GM23338 (cell line): Measurements from ENCODE around the gene GUCY1B1. TPM values are rescaled to one million over a fixed set of nuclear protein-coding genes. Genes with fewer than 3 reads are reported as not detected.

ENCODE experiments used
- ATAC-seq: fragments of 200-7000 bp; cut with Tn5 transposase; 3 replicates; pipeline ENCODE4 v1.9.1; 2020
- DNase-seq: peaks from one replicate; pipeline ENCODE4 v3.0.0-alpha.2; 2015; ENCODE audit warnings: low spot score
- H2AFZ ChIP-seq: fragments of 200-600 bp; sonication (generic); 2 replicates; pipeline ENCODE4 v1.8.0; 2016; ENCODE audit warnings: antibody characterized with exemption, mild to moderate bottlenecking, moderate library complexity
- H3F3A ChIP-seq: fragments of 200-600 bp; sonication (generic); replicated peaks from 2 replicates; pipeline ENCODE4 v1.8.0; 2017; ENCODE audit warnings: antibody characterized with exemption, mixed run types, low read depth
- H3K27ac ChIP-seq: fragments of 200-600 bp; sonication (generic); 2 replicates; pipeline ENCODE4 v1.6.1; 2016; ENCODE audit warnings: low read depth
- H3K27me3 ChIP-seq: fragments of 200-600 bp; sonication (generic); 2 replicates; pipeline ENCODE4 v1.8.0; 2016; ENCODE audit warnings: mild to moderate bottlenecking, mixed run types, moderate library complexity; ENCODE audit not compliant: insufficient read depth
- H3K36me3 ChIP-seq: fragments of 200-600 bp; sonication (generic); 2 replicates; pipeline ENCODE4 v1.8.0; 2016; ENCODE audit warnings: mild to moderate bottlenecking; ENCODE audit not compliant: insufficient read depth
- H3K4me1 ChIP-seq: fragments of 200-600 bp; sonication (generic); 2 replicates; pipeline ENCODE4 v1.8.0; 2016; ENCODE audit warnings: mild to moderate bottlenecking, moderate library complexity; ENCODE audit not compliant: insufficient read depth
- H3K4me2 ChIP-seq: fragments of 200-600 bp; sonication (generic); 2 replicates; pipeline ENCODE4 v1.7.1; 2017; ENCODE audit warnings: mixed run types
- H3K4me3 ChIP-seq: fragments of 200-600 bp; sonication (generic); 2 replicates; pipeline ENCODE4 v1.6.1; 2016; ENCODE audit warnings: mixed run types
- H3K79me2 ChIP-seq: fragments of 200-600 bp; sonication (generic); replicated peaks from 2 replicates; pipeline ENCODE4 v1.8.0; 2017; ENCODE audit warnings: mild to moderate bottlenecking; ENCODE audit not compliant: insufficient read depth
- H3K9me2 ChIP-seq: fragments of 200-600 bp; sonication (generic); 2 replicates; pipeline ENCODE4 v1.8.0; 2017; ENCODE audit not compliant: insufficient read depth
- H4K20me1 ChIP-seq: fragments of 200-600 bp; sonication (generic); replicated peaks from 2 replicates; pipeline ENCODE4 v1.8.0; 2017; ENCODE audit warnings: mild to moderate bottlenecking; ENCODE audit not compliant: insufficient read depth
- H3K27ac Mint-ChIP-seq: 2 replicates; pipeline ENCODE4 v1.8.0; 2020; ENCODE audit warnings: inconsistent platforms, mild to moderate bottlenecking, moderate library complexity, mixed read lengths
- H3K27me3 Mint-ChIP-seq: 3 replicates; pipeline ENCODE4 v1.8.0; 2022; ENCODE audit warnings: low read depth, mild to moderate bottlenecking, moderate library complexity, mixed read lengths, inconsistent platforms; ENCODE audit not compliant: insufficient read depth, poor library complexity
- H3K36me3 Mint-ChIP-seq: 3 replicates; pipeline ENCODE4 v1.8.0; 2021; ENCODE audit warnings: low read depth, mild to moderate bottlenecking, inconsistent platforms, moderate library complexity, mixed read lengths
- H3K4me1 Mint-ChIP-seq: 3 replicates; pipeline ENCODE4 v1.8.0; 2020; ENCODE audit warnings: mild to moderate bottlenecking, inconsistent platforms, mixed read lengths
- H3K4me3 Mint-ChIP-seq: 3 replicates; pipeline ENCODE4 v1.8.0; 2021; ENCODE audit warnings: moderate library complexity, mild to moderate bottlenecking, inconsistent platforms, mixed read lengths
- H3K9me3 Mint-ChIP-seq: 3 replicates; pipeline ENCODE4 v1.8.0; 2020; ENCODE audit warnings: moderate library complexity, mild to moderate bottlenecking, inconsistent platforms, mixed read lengths
- CREB1 ChIP-seq: fragments of 250-450 bp; sonication (Bioruptor Pico); IDR thresholded peaks from 2 replicates; pipeline ENCODE4 v1.5.0; 2020; ENCODE audit warnings: low read depth, mild to moderate bottlenecking, moderate library complexity
- EZH2 ChIP-seq: fragments of 200-600 bp; sonication (generic); IDR thresholded peaks from one replicate; pipeline ENCODE4 v1.8.0; 2017; ENCODE audit warnings: antibody characterized with exemption, mild to moderate bottlenecking, low read depth; ENCODE audit not compliant: unreplicated experiment
- EZH2phosphoT487 ChIP-seq: fragments of 200-600 bp; sonication (generic); IDR thresholded peaks from one replicate; pipeline ENCODE4 v1.8.1; 2018; ENCODE audit warnings: antibody characterized with exemption; ENCODE audit not compliant: unreplicated experiment
- JUNB ChIP-seq: IDR thresholded peaks from one replicate; pipeline ENCODE4 v1.6.1; 2016; ENCODE audit warnings: antibody characterized with exemption; ENCODE audit not compliant: unreplicated experiment
- POLR2AphosphoS5 ChIP-seq: IDR thresholded peaks from 2 replicates; pipeline ENCODE4 v1.6.1; 2016; ENCODE audit warnings: antibody characterized with exemption, low read depth
- STAT1 ChIP-seq: IDR thresholded peaks from one replicate; pipeline ENCODE4 v1.6.1; 2016; ENCODE audit warnings: antibody characterized with exemption; ENCODE audit not compliant: unreplicated experiment
- ZNF331 ChIP-seq: fragments of 250-450 bp; sonication (Bioruptor Pico); IDR thresholded peaks from 2 replicates; pipeline ENCODE4 v1.5.0; 2020; ENCODE audit warnings: low read depth, mild to moderate bottlenecking, moderate library complexity
- polyA plus RNA-seq: library from polyadenylated mRNA; unstranded; fragments of >200 nt; fragmentation: Nextera tagmentation; extraction: Ambion mirVana; gene quantifications from 2 replicates; pipeline ENCODE4 v1.2.1, GENCODE V29; 2016
- total RNA-seq: library from RNA; depleted of rRNA; stranded (reverse); fragments of >200 nt; shearing (Covaris generic); gene quantifications from 2 replicates; pipeline ENCODE4 v1.2.3, GENCODE V29; 2014
- TF ChIP-seq, protein P1 (sequence below): IDR thresholded peaks from 2 replicates; pipeline ENCODE4 v1.6.1; 2016; ENCODE audit warnings: antibody characterized with exemption
- TF ChIP-seq, protein P2 (sequence below), 2 experiments: fragments of 200-600 bp in 1 of 2; sonication (generic) in 1 of 2; conservative IDR thresholded peaks; 2 replicates each; pipeline versions ENCODE4 v1.5.1 to v1.6.1; 2016 to 2017; ENCODE audit warnings: antibody characterized with exemption in 2 of 2, low read depth in 2 of 2, mild to moderate bottlenecking in 2 of 2, moderate library complexity in 1 of 2
- TF ChIP-seq, protein P3 (sequence below): IDR thresholded peaks from one replicate; pipeline ENCODE4 v1.6.1; 2018; ENCODE audit warnings: antibody characterized with exemption; ENCODE audit not compliant: unreplicated experiment
- TF ChIP-seq, protein P4 (sequence below): fragments of 250-450 bp; sonication (Bioruptor Pico); IDR thresholded peaks from 2 replicates; pipeline ENCODE4 v1.5.0; 2020; ENCODE audit warnings: mild to moderate bottlenecking, moderate library complexity

GUCY1B1 gene
- total and polyA plus RNA-seq, 2 experiments from 2014 or later, result 2.6 to 4.3 TPM

DNA sequence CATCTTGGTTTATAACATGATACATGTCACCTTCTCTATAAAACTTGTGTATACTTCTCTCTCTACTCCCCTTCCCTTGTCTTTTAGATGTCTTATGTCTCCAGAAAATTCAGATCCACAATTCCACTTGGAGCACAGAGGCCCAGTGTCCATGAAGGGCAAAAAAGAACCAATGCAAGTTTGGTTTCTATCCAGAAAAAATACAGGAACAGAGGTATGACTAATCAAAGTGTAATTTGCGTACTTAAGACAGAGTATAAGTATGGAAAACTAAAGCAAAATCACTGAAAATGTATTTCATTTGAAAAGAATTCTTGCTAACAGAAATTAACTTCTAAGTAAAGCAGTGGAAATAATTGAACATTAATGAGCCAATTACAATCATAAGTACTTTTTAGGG lies 46.2 kb downstream of the GUCY1B1 start:
- ATAC-seq (no peak), DNase-seq (no peak)
- Histone ChIP-seq H3F3A (no peaks in the 10 kb centered on the region), H4K20me1 (no peaks in the 10 kb centered on the region), H3K4me2 (no peak overlapping the region), H3K9me2 (no peaks in the 10 kb centered on the region), H3K36me3 (no peaks in the 10 kb centered on the region), H3K27ac (no peak overlapping the region), H2AFZ (no peak overlapping the region), H3K79me2 (no peaks in the 10 kb centered on the region), H3K4me1 (no peaks in the 10 kb centered on the region), H3K4me3 (no peak overlapping the region), H3K27me3 (no peaks in the 10 kb centered on the region)
- Mint-ChIP-seq H3K4me1 (no peaks in the 10 kb centered on the region), H3K9me3 (no peaks in the 10 kb centered on the region), H3K27me3 (no peaks in the 10 kb centered on the region), H3K4me3 (no peak overlapping the region), H3K27ac (no peak overlapping the region), H3K36me3 (no peaks in the 10 kb centered on the region)
- TF ChIP-seq CREB1 (CRISPR knock-in tag) (no peak), STAT1 (no peak), POLR2AphosphoS5 (no peak), JUNB (no peak), EZH2phosphoT487 (no peak), EZH2 (no peak), ZNF331 (CRISPR knock-in tag) (no peak)
- TF ChIP-seq, protein P1, sequence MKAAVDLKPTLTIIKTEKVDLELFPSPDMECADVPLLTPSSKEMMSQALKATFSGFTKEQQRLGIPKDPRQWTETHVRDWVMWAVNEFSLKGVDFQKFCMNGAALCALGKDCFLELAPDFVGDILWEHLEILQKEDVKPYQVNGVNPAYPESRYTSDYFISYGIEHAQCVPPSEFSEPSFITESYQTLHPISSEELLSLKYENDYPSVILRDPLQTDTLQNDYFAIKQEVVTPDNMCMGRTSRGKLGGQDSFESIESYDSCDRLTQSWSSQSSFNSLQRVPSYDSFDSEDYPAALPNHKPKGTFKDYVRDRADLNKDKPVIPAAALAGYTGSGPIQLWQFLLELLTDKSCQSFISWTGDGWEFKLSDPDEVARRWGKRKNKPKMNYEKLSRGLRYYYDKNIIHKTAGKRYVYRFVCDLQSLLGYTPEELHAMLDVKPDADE, result no peak
- TF ChIP-seq, protein P2, sequence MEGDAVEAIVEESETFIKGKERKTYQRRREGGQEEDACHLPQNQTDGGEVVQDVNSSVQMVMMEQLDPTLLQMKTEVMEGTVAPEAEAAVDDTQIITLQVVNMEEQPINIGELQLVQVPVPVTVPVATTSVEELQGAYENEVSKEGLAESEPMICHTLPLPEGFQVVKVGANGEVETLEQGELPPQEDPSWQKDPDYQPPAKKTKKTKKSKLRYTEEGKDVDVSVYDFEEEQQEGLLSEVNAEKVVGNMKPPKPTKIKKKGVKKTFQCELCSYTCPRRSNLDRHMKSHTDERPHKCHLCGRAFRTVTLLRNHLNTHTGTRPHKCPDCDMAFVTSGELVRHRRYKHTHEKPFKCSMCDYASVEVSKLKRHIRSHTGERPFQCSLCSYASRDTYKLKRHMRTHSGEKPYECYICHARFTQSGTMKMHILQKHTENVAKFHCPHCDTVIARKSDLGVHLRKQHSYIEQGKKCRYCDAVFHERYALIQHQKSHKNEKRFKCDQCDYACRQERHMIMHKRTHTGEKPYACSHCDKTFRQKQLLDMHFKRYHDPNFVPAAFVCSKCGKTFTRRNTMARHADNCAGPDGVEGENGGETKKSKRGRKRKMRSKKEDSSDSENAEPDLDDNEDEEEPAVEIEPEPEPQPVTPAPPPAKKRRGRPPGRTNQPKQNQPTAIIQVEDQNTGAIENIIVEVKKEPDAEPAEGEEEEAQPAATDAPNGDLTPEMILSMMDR (conservative IDR thresholded peaks at IDR 0.05; ENCODE audit: low read depth in 2 of 2), result no peak
- TF ChIP-seq, protein P3, sequence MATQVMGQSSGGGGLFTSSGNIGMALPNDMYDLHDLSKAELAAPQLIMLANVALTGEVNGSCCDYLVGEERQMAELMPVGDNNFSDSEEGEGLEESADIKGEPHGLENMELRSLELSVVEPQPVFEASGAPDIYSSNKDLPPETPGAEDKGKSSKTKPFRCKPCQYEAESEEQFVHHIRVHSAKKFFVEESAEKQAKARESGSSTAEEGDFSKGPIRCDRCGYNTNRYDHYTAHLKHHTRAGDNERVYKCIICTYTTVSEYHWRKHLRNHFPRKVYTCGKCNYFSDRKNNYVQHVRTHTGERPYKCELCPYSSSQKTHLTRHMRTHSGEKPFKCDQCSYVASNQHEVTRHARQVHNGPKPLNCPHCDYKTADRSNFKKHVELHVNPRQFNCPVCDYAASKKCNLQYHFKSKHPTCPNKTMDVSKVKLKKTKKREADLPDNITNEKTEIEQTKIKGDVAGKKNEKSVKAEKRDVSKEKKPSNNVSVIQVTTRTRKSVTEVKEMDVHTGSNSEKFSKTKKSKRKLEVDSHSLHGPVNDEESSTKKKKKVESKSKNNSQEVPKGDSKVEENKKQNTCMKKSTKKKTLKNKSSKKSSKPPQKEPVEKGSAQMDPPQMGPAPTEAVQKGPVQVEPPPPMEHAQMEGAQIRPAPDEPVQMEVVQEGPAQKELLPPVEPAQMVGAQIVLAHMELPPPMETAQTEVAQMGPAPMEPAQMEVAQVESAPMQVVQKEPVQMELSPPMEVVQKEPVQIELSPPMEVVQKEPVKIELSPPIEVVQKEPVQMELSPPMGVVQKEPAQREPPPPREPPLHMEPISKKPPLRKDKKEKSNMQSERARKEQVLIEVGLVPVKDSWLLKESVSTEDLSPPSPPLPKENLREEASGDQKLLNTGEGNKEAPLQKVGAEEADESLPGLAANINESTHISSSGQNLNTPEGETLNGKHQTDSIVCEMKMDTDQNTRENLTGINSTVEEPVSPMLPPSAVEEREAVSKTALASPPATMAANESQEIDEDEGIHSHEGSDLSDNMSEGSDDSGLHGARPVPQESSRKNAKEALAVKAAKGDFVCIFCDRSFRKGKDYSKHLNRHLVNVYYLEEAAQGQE, result no peak
- TF ChIP-seq, protein P4, sequence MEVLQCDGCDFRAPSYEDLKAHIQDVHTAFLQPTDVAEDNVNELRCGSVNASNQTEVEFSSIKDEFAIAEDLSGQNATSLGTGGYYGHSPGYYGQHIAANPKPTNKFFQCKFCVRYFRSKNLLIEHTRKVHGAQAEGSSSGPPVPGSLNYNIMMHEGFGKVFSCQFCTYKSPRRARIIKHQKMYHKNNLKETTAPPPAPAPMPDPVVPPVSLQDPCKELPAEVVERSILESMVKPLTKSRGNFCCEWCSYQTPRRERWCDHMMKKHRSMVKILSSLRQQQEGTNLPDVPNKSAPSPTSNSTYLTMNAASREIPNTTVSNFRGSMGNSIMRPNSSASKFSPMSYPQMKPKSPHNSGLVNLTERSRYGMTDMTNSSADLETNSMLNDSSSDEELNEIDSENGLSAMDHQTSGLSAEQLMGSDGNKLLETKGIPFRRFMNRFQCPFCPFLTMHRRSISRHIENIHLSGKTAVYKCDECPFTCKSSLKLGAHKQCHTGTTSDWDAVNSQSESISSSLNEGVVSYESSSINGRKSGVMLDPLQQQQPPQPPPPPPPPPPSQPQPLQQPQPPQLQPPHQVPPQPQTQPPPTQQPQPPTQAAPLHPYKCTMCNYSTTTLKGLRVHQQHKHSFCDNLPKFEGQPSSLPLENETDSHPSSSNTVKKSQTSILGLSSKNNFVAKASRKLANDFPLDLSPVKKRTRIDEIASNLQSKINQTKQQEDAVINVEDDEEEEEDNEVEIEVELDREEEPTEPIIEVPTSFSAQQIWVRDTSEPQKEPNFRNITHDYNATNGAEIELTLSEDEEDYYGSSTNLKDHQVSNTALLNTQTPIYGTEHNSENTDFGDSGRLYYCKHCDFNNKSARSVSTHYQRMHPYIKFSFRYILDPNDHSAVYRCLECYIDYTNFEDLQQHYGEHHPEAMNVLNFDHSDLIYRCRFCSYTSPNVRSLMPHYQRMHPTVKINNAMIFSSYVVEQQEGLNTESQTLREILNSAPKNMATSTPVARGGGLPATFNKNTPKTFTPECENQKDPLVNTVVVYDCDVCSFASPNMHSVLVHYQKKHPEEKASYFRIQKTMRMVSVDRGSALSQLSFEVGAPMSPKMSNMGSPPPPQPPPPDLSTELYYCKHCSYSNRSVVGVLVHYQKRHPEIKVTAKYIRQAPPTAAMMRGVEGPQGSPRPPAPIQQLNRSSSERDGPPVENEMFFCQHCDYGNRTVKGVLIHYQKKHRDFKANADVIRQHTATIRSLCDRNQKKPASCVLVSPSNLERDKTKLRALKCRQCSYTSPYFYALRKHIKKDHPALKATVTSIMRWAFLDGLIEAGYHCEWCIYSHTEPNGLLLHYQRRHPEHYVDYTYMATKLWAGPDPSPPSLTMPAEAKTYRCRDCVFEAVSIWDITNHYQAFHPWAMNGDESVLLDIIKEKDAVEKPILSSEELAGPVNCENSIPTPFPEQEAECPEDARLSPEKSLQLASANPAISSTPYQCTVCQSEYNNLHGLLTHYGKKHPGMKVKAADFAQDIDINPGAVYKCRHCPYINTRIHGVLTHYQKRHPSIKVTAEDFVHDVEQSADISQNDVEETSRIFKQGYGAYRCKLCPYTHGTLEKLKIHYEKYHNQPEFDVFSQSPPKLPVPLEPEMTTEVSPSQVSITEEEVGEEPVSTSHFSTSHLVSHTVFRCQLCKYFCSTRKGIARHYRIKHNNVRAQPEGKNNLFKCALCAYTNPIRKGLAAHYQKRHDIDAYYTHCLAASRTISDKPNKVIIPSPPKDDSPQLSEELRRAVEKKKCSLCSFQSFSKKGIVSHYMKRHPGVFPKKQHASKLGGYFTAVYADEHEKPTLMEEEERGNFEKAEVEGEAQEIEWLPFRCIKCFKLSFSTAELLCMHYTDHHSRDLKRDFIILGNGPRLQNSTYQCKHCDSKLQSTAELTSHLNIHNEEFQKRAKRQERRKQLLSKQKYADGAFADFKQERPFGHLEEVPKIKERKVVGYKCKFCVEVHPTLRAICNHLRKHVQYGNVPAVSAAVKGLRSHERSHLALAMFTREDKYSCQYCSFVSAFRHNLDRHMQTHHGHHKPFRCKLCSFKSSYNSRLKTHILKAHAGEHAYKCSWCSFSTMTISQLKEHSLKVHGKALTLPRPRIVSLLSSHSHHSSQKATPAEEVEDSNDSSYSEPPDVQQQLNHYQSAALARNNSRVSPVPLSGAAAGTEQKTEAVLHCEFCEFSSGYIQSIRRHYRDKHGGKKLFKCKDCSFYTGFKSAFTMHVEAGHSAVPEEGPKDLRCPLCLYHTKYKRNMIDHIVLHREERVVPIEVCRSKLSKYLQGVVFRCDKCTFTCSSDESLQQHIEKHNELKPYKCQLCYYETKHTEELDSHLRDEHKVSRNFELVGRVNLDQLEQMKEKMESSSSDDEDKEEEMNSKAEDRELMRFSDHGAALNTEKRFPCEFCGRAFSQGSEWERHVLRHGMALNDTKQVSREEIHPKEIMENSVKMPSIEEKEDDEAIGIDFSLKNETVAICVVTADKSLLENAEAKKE (CRISPR knock-in tag), result no peak
